Measurements from ENCODE around the gene AK9.

AK9 gene

GRCh38 chr6:109455437-109456110 is 235.4 kb downstream of the AK9 start, which contains the start of gene MICAL1:
MICAL1 (minus strand) TSS chr6:109455772; CDS start chr6:109454196, 1,576 bp downstream.
- DNase-seq, result no peak

GRCh38 chr6:109454496-109455436 is 236.2 kb downstream of the AK9 start:
- DNase-seq, result no peak

- DNase-seq, result no peak
Measured at GRCh38 chr6:109453594-109454495, 237.2 kb downstream of the AK9 start.

GRCh38 chr6:109453156-109453555 is 237.8 kb downstream of the AK9 start:
- DNase-seq, result no peak

GRCh38 chr6:109452181-109452580 is 238.8 kb downstream of the AK9 start:
- no peak for DNase-seq

- DNase-seq, result no peak
Measured at GRCh38 chr6:109451376-109451775, 239.6 kb downstream of the AK9 start.

GRCh38 chr6:109450801-109451200 is 240.2 kb downstream of the AK9 start:
- no peak for DNase-seq

- DNase-seq, result no peak
Measured at GRCh38 chr6:109449795-109450673, 241.0 kb downstream of the AK9 start.

- no peak for DNase-seq
Measured at GRCh38 chr6:109449064-109449794, 241.8 kb downstream of the AK9 start.

GRCh38 chr6:109448615-109449014 is 242.4 kb downstream of the AK9 start:
- DNase-seq, result no peak

GRCh38 chr6:109447878-109448555 is 243.0 kb downstream of the AK9 start:
- no peak for DNase-seq

GRCh38 chr6:109447087-109447486 is 243.9 kb downstream of the AK9 start:
- no peak for DNase-seq

- no peak for DNase-seq
Measured at GRCh38 chr6:109446541-109446940, 244.5 kb downstream of the AK9 start.

- no peak for DNase-seq
Measured at GRCh38 chr6:109446072-109446471, 244.9 kb downstream of the AK9 start.

- DNase-seq, result no peak
Measured at GRCh38 chr6:109445382-109445781, 245.6 kb downstream of the AK9 start.

- DNase-seq, result no peak
Measured at GRCh38 chr6:109443425-109443950, 247.5 kb downstream of the AK9 start.

Data from NCI-H1436 treated with DMSO at 0.1 percent for 48 hours (cell line).